K562 (cell line): ENCODE results near the gene RTBDN. TPM values are rescaled to one million over a fixed set of nuclear protein-coding genes. Genes with fewer than 3 reads are reported as not detected.

ENCODE experiments used
- CEBPZ ChIP-seq: fragments of 150-350 bp; IDR thresholded peaks from 2 replicates; pipeline ENCODE4 v1.6.1; 2014; ENCODE audit warnings: low read depth, mild to moderate bottlenecking, low read length, borderline replicate concordance
- CHD1 ChIP-seq: fragments of 200-600 bp; sonication (generic); IDR thresholded peaks from one replicate; pipeline ENCODE4 v1.6.1; 2012; ENCODE audit warnings: mild to moderate bottlenecking, moderate library complexity, low read length, inconsistent platforms
- FOXK1 ChIP-seq: sonication (generic); formaldehyde crosslinking; IDR thresholded peaks from 2 replicates; pipeline ENCODE4 v1.8.0; 2022; ENCODE audit warnings: missing genetic modification reagents, mild to moderate bottlenecking, borderline replicate concordance
- KAT7 ChIP-seq: sonication (generic); formaldehyde crosslinking; IDR thresholded peaks from 2 replicates; pipeline ENCODE4 v1.8.0; 2022; ENCODE audit warnings: missing genetic modification reagents, mild to moderate bottlenecking, borderline replicate concordance
- NR2C2 ChIP-seq, 2 experiments: fragments of 200-800 bp in 1 of 2; sonication (Bioruptor generic) in 1 of 2; sonication (generic) in 1 of 2; formaldehyde crosslinking in 1 of 2; IDR thresholded peaks; 2 replicates each; pipeline versions ENCODE4 v1.6.1 to v1.8.0; 2016 to 2022; ENCODE audit warnings: mild to moderate bottlenecking in 1 of 2, missing compliant biosample characterization in 1 of 2, missing genetic modification characterization in 1 of 2, missing genetic modification reagents in 1 of 2
- PHTF2 ChIP-seq: fragments of 250-450 bp; sonication (Bioruptor Pico); IDR thresholded peaks from 2 replicates; pipeline ENCODE4 v1.5.0; 2021; ENCODE audit warnings: mild to moderate bottlenecking
- RBM22 ChIP-seq: fragments of 200-400 bp; formaldehyde crosslinking; IDR thresholded peaks from 2 replicates; pipeline ENCODE4 v1.6.1; 2018; ENCODE audit warnings: low read length, low read depth; ENCODE audit not compliant: poor library complexity, severe bottlenecking
- RFX5 ChIP-seq: IDR thresholded peaks from 2 replicates; pipeline ENCODE4 v1.6.1; 2011; ENCODE audit warnings: low read depth, mild to moderate bottlenecking, improper control_type of control experiment, low read length
- THAP12 ChIP-seq: fragments of 250-450 bp; sonication (Bioruptor Pico); IDR thresholded peaks from 2 replicates; pipeline ENCODE4 v1.9.0; 2021; ENCODE audit warnings: mild to moderate bottlenecking, inconsistent platforms
- ZKSCAN3 ChIP-seq: fragments of 250-450 bp; sonication (Bioruptor Pico); IDR thresholded peaks from 2 replicates; pipeline ENCODE4 v1.4.0; 2020
- ZNF184 ChIP-seq: sonication (generic); formaldehyde crosslinking; IDR thresholded peaks from 2 replicates; pipeline ENCODE4 v1.5.0; 2020; ENCODE audit warnings: missing genetic modification reagents
- ZNF696 ChIP-seq: fragments of 250-450 bp; sonication (Bioruptor Pico); conservative IDR thresholded peaks from 2 replicates; pipeline ENCODE4 v1.4.0; 2020; ENCODE audit warnings: mild to moderate bottlenecking, moderate library complexity
- polyA plus RNA-seq, 8 experiments: library from polyadenylated mRNA; depleted of rRNA in 4 of 8; stranded (reverse) in 5 of 8; unstranded in 3 of 8; fragments of >200 nt; fragmentation: Nextera tagmentation in 2 of 8; fragmentation: Illumina TruSeq in 1 of 8; extraction: Ambion mirVana in 2 of 8; extraction: Trizol in 1 of 8; gene quantifications; 2 replicates each; pipeline versions ENCODE4 v1.2.1 to v1.2.3, GENCODE V29; 2011 to 2014; ENCODE audit warnings: inconsistent platforms in 1 of 8, missing spikeins in 1 of 8
- total RNA-seq, 7 experiments: library from RNA; depleted of rRNA in 6 of 7; stranded (reverse); fragments of >200 nt in 6 of 7; fragmentation: Illumina TruSeq in 2 of 7; extraction: Trizol in 2 of 7; gene quantifications; 2 replicates each; pipeline versions ENCODE4 v1.2.1 to v1.2.3, GENCODE V29; 2011 to 2021; ENCODE audit warnings: low replicate concordance in 1 of 7

The RTBDN gene
- total and polyA plus RNA-seq, 9 of the 15 experiments (the other 6 are each of a cell fraction or from before 2014, with no cell fraction given) = 0.20 to 2.3 (median 0.72) TPM; not detected in 1

GRCh38 chr19:12880551-12881171 lies 46.3 kb upstream of the RTBDN start (continued):
- no peak for TF ChIP-seq NR2C2 (CRISPR knock-in tag; IDR thresholded peaks at IDR 0.05)
- TF ChIP-seq NR2C2 (tag; IDR thresholded peaks at IDR 0.05) = no peak
- TF ChIP-seq CHD1 = peak; percentile 49
- no peak for TF ChIP-seq RFX5
- no peak for TF ChIP-seq CEBPZ
- no peak for TF ChIP-seq PHTF2 (CRISPR knock-in tag)
- TF ChIP-seq ZNF184 (CRISPR knock-in tag) = no peak
- TF ChIP-seq RBM22 = peak; percentile 17
- TF ChIP-seq ZKSCAN3 (CRISPR knock-in tag) = no peak
- TF ChIP-seq THAP12 (CRISPR knock-in tag) = no peak
- no peak for TF ChIP-seq ZNF696 (CRISPR knock-in tag)
- TF ChIP-seq FOXK1 (CRISPR knock-in tag) = 0 out of 2 replicates have a peak, but pooled peaks have one; percentile 87
- TF ChIP-seq KAT7 = peak; percentile 34; the same call in 1 of the 2 replicates
- TF ChIP-seq, all 486 proteins: peak for 11
